GM23338 (cell line): ENCODE results near the gene MID1. TPM values are rescaled to one million over a fixed set of nuclear protein-coding genes. Genes with fewer than 3 reads are reported as not detected.

Source experiments
- ATAC-seq: fragments of 200-7000 bp; cut with Tn5 transposase; 3 replicates; pipeline ENCODE4 v1.9.1; 2020
- DNase-seq: peaks from one replicate; pipeline ENCODE4 v3.0.0-alpha.2; 2015; ENCODE audit warnings: low spot score
- H2AFZ ChIP-seq: fragments of 200-600 bp; sonication (generic); 2 replicates; pipeline ENCODE4 v1.8.0; 2016; ENCODE audit warnings: antibody characterized with exemption, mild to moderate bottlenecking, moderate library complexity
- H3F3A ChIP-seq: fragments of 200-600 bp; sonication (generic); replicated peaks from 2 replicates; pipeline ENCODE4 v1.8.0; 2017; ENCODE audit warnings: antibody characterized with exemption, mixed run types, low read depth
- H3K27ac ChIP-seq: fragments of 200-600 bp; sonication (generic); 2 replicates; pipeline ENCODE4 v1.6.1; 2016; ENCODE audit warnings: low read depth
- H3K27me3 ChIP-seq: fragments of 200-600 bp; sonication (generic); 2 replicates; pipeline ENCODE4 v1.8.0; 2016; ENCODE audit warnings: mild to moderate bottlenecking, mixed run types, moderate library complexity; ENCODE audit not compliant: insufficient read depth
- H3K36me3 ChIP-seq: fragments of 200-600 bp; sonication (generic); 2 replicates; pipeline ENCODE4 v1.8.0; 2016; ENCODE audit warnings: mild to moderate bottlenecking; ENCODE audit not compliant: insufficient read depth
- H3K4me1 ChIP-seq: fragments of 200-600 bp; sonication (generic); 2 replicates; pipeline ENCODE4 v1.8.0; 2016; ENCODE audit warnings: mild to moderate bottlenecking, moderate library complexity; ENCODE audit not compliant: insufficient read depth
- H3K4me2 ChIP-seq: fragments of 200-600 bp; sonication (generic); 2 replicates; pipeline ENCODE4 v1.7.1; 2017; ENCODE audit warnings: mixed run types
- H3K4me3 ChIP-seq: fragments of 200-600 bp; sonication (generic); 2 replicates; pipeline ENCODE4 v1.6.1; 2016; ENCODE audit warnings: mixed run types
- H3K79me2 ChIP-seq: fragments of 200-600 bp; sonication (generic); replicated peaks from 2 replicates; pipeline ENCODE4 v1.8.0; 2017; ENCODE audit warnings: mild to moderate bottlenecking; ENCODE audit not compliant: insufficient read depth
- H3K9me2 ChIP-seq: fragments of 200-600 bp; sonication (generic); 2 replicates; pipeline ENCODE4 v1.8.0; 2017; ENCODE audit not compliant: insufficient read depth
- H4K20me1 ChIP-seq: fragments of 200-600 bp; sonication (generic); replicated peaks from 2 replicates; pipeline ENCODE4 v1.8.0; 2017; ENCODE audit warnings: mild to moderate bottlenecking; ENCODE audit not compliant: insufficient read depth
- H3K27ac Mint-ChIP-seq: 2 replicates; pipeline ENCODE4 v1.8.0; 2020; ENCODE audit warnings: inconsistent platforms, mild to moderate bottlenecking, moderate library complexity, mixed read lengths
- H3K27me3 Mint-ChIP-seq: 3 replicates; pipeline ENCODE4 v1.8.0; 2022; ENCODE audit warnings: low read depth, mild to moderate bottlenecking, moderate library complexity, mixed read lengths, inconsistent platforms; ENCODE audit not compliant: insufficient read depth, poor library complexity
- H3K36me3 Mint-ChIP-seq: 3 replicates; pipeline ENCODE4 v1.8.0; 2021; ENCODE audit warnings: low read depth, mild to moderate bottlenecking, inconsistent platforms, moderate library complexity, mixed read lengths
- H3K4me1 Mint-ChIP-seq: 3 replicates; pipeline ENCODE4 v1.8.0; 2020; ENCODE audit warnings: mild to moderate bottlenecking, inconsistent platforms, mixed read lengths
- H3K4me3 Mint-ChIP-seq: 3 replicates; pipeline ENCODE4 v1.8.0; 2021; ENCODE audit warnings: moderate library complexity, mild to moderate bottlenecking, inconsistent platforms, mixed read lengths
- H3K9me3 Mint-ChIP-seq: 3 replicates; pipeline ENCODE4 v1.8.0; 2020; ENCODE audit warnings: moderate library complexity, mild to moderate bottlenecking, inconsistent platforms, mixed read lengths
- CREB1 ChIP-seq: fragments of 250-450 bp; sonication (Bioruptor Pico); IDR thresholded peaks from 2 replicates; pipeline ENCODE4 v1.5.0; 2020; ENCODE audit warnings: low read depth, mild to moderate bottlenecking, moderate library complexity
- ETS1 ChIP-seq: IDR thresholded peaks from 2 replicates; pipeline ENCODE4 v1.6.1; 2016; ENCODE audit warnings: antibody characterized with exemption
- EZH2 ChIP-seq: fragments of 200-600 bp; sonication (generic); IDR thresholded peaks from one replicate; pipeline ENCODE4 v1.8.0; 2017; ENCODE audit warnings: antibody characterized with exemption, mild to moderate bottlenecking, low read depth; ENCODE audit not compliant: unreplicated experiment
- EZH2phosphoT487 ChIP-seq: fragments of 200-600 bp; sonication (generic); IDR thresholded peaks from one replicate; pipeline ENCODE4 v1.8.1; 2018; ENCODE audit warnings: antibody characterized with exemption; ENCODE audit not compliant: unreplicated experiment
- JUNB ChIP-seq: IDR thresholded peaks from one replicate; pipeline ENCODE4 v1.6.1; 2016; ENCODE audit warnings: antibody characterized with exemption; ENCODE audit not compliant: unreplicated experiment
- NANOG ChIP-seq: IDR thresholded peaks from 2 replicates; pipeline ENCODE4 v1.6.1; 2016; ENCODE audit warnings: antibody characterized with exemption, borderline replicate concordance
- POLR2AphosphoS5 ChIP-seq: IDR thresholded peaks from 2 replicates; pipeline ENCODE4 v1.6.1; 2016; ENCODE audit warnings: antibody characterized with exemption, low read depth
- REST ChIP-seq: IDR thresholded peaks from one replicate; pipeline ENCODE4 v1.6.1; 2018; ENCODE audit warnings: antibody characterized with exemption; ENCODE audit not compliant: unreplicated experiment
- STAT1 ChIP-seq: IDR thresholded peaks from one replicate; pipeline ENCODE4 v1.6.1; 2016; ENCODE audit warnings: antibody characterized with exemption; ENCODE audit not compliant: unreplicated experiment
- ZNF114 ChIP-seq: fragments of 250-450 bp; sonication (Bioruptor Pico); IDR thresholded peaks from 2 replicates; pipeline ENCODE4 v1.5.0; 2020; ENCODE audit warnings: mild to moderate bottlenecking, moderate library complexity
- ZNF331 ChIP-seq: fragments of 250-450 bp; sonication (Bioruptor Pico); IDR thresholded peaks from 2 replicates; pipeline ENCODE4 v1.5.0; 2020; ENCODE audit warnings: low read depth, mild to moderate bottlenecking, moderate library complexity
- polyA plus RNA-seq: library from polyadenylated mRNA; unstranded; fragments of >200 nt; fragmentation: Nextera tagmentation; extraction: Ambion mirVana; gene quantifications from 2 replicates; pipeline ENCODE4 v1.2.1, GENCODE V29; 2016
- total RNA-seq: library from RNA; depleted of rRNA; stranded (reverse); fragments of >200 nt; shearing (Covaris generic); gene quantifications from 2 replicates; pipeline ENCODE4 v1.2.3, GENCODE V29; 2014
- TF ChIP-seq, protein P1 (sequence below), 2 experiments: fragments of 200-600 bp in 1 of 2; sonication (generic) in 1 of 2; conservative IDR thresholded peaks; 2 replicates each; pipeline versions ENCODE4 v1.5.1 to v1.6.1; 2016 to 2017; ENCODE audit warnings: antibody characterized with exemption in 2 of 2, low read depth in 2 of 2, mild to moderate bottlenecking in 2 of 2, moderate library complexity in 1 of 2
- TF ChIP-seq, protein P2 (sequence below): fragments of 250-450 bp; sonication (Bioruptor Pico); IDR thresholded peaks from 2 replicates; pipeline ENCODE4 v1.5.0; 2020; ENCODE audit warnings: mild to moderate bottlenecking, moderate library complexity

Gene MID1
- total and polyA plus RNA-seq, 2 experiments from 2014 or later = 27.2 to 39.3 TPM

GRCh38 chrX:10617999-10618351 is 2.4 kb downstream of the MID1 start:
- ATAC-seq = no peak
- Histone ChIP-seq H3K4me1 (peaks cover 18% of the 10 kb centered on the region), H2AFZ (no peak overlapping the region), H3K4me2 (peak overlapping the region; percentile 83), H3K36me3 (no peaks in the 10 kb centered on the region), H3F3A (0 out of 2 replicates have a peak, but pooled peaks cover 3% of the 10 kb centered on the region), H4K20me1 (no peaks in the 10 kb centered on the region), H3K27ac (peak overlapping the region; percentile 61), H3K4me3 (peak overlapping the region; percentile 78), H3K9me2 (no peaks in the 10 kb centered on the region), H3K79me2 (peaks cover 67% of the 10 kb centered on the region), H3K27me3 (no peaks in the 10 kb centered on the region)
- DNase-seq = no peak
- Mint-ChIP-seq H3K36me3 (no peaks in the 10 kb centered on the region), H3K9me3 (no peaks in the 10 kb centered on the region), H3K27me3 (peaks cover 4% of the 10 kb centered on the region), H3K4me3 (peak overlapping the region; percentile 88), H3K4me1 (peaks cover 57% of the 10 kb centered on the region), H3K27ac (peak overlapping the region; percentile 91; the same call in 1 of the 2 replicates)
- TF ChIP-seq EZH2 = no peak
- TF ChIP-seq STAT1 = no peak
- no peak for TF ChIP-seq ZNF331 (CRISPR knock-in tag)
- no peak for TF ChIP-seq ZNF114 (CRISPR knock-in tag)
- TF ChIP-seq NANOG = no peak
- TF ChIP-seq, protein P1, sequence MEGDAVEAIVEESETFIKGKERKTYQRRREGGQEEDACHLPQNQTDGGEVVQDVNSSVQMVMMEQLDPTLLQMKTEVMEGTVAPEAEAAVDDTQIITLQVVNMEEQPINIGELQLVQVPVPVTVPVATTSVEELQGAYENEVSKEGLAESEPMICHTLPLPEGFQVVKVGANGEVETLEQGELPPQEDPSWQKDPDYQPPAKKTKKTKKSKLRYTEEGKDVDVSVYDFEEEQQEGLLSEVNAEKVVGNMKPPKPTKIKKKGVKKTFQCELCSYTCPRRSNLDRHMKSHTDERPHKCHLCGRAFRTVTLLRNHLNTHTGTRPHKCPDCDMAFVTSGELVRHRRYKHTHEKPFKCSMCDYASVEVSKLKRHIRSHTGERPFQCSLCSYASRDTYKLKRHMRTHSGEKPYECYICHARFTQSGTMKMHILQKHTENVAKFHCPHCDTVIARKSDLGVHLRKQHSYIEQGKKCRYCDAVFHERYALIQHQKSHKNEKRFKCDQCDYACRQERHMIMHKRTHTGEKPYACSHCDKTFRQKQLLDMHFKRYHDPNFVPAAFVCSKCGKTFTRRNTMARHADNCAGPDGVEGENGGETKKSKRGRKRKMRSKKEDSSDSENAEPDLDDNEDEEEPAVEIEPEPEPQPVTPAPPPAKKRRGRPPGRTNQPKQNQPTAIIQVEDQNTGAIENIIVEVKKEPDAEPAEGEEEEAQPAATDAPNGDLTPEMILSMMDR (conservative IDR thresholded peaks at IDR 0.05; ENCODE audit: low read depth in 2 of 2) = no peak
- no peak for TF ChIP-seq REST
- no peak for TF ChIP-seq POLR2AphosphoS5
- no peak for TF ChIP-seq ETS1
- TF ChIP-seq, protein P2, sequence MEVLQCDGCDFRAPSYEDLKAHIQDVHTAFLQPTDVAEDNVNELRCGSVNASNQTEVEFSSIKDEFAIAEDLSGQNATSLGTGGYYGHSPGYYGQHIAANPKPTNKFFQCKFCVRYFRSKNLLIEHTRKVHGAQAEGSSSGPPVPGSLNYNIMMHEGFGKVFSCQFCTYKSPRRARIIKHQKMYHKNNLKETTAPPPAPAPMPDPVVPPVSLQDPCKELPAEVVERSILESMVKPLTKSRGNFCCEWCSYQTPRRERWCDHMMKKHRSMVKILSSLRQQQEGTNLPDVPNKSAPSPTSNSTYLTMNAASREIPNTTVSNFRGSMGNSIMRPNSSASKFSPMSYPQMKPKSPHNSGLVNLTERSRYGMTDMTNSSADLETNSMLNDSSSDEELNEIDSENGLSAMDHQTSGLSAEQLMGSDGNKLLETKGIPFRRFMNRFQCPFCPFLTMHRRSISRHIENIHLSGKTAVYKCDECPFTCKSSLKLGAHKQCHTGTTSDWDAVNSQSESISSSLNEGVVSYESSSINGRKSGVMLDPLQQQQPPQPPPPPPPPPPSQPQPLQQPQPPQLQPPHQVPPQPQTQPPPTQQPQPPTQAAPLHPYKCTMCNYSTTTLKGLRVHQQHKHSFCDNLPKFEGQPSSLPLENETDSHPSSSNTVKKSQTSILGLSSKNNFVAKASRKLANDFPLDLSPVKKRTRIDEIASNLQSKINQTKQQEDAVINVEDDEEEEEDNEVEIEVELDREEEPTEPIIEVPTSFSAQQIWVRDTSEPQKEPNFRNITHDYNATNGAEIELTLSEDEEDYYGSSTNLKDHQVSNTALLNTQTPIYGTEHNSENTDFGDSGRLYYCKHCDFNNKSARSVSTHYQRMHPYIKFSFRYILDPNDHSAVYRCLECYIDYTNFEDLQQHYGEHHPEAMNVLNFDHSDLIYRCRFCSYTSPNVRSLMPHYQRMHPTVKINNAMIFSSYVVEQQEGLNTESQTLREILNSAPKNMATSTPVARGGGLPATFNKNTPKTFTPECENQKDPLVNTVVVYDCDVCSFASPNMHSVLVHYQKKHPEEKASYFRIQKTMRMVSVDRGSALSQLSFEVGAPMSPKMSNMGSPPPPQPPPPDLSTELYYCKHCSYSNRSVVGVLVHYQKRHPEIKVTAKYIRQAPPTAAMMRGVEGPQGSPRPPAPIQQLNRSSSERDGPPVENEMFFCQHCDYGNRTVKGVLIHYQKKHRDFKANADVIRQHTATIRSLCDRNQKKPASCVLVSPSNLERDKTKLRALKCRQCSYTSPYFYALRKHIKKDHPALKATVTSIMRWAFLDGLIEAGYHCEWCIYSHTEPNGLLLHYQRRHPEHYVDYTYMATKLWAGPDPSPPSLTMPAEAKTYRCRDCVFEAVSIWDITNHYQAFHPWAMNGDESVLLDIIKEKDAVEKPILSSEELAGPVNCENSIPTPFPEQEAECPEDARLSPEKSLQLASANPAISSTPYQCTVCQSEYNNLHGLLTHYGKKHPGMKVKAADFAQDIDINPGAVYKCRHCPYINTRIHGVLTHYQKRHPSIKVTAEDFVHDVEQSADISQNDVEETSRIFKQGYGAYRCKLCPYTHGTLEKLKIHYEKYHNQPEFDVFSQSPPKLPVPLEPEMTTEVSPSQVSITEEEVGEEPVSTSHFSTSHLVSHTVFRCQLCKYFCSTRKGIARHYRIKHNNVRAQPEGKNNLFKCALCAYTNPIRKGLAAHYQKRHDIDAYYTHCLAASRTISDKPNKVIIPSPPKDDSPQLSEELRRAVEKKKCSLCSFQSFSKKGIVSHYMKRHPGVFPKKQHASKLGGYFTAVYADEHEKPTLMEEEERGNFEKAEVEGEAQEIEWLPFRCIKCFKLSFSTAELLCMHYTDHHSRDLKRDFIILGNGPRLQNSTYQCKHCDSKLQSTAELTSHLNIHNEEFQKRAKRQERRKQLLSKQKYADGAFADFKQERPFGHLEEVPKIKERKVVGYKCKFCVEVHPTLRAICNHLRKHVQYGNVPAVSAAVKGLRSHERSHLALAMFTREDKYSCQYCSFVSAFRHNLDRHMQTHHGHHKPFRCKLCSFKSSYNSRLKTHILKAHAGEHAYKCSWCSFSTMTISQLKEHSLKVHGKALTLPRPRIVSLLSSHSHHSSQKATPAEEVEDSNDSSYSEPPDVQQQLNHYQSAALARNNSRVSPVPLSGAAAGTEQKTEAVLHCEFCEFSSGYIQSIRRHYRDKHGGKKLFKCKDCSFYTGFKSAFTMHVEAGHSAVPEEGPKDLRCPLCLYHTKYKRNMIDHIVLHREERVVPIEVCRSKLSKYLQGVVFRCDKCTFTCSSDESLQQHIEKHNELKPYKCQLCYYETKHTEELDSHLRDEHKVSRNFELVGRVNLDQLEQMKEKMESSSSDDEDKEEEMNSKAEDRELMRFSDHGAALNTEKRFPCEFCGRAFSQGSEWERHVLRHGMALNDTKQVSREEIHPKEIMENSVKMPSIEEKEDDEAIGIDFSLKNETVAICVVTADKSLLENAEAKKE (CRISPR knock-in tag) = no peak
- TF ChIP-seq JUNB = no peak
- TF ChIP-seq CREB1 (CRISPR knock-in tag) = no peak
- TF ChIP-seq EZH2phosphoT487 = no peak
